ENCODE data around the gene LBHD2. TPM values are rescaled to one million over a fixed set of nuclear protein-coding genes. Genes with fewer than 3 reads are reported as not detected.

Gene LBHD2
- total RNA-seq, 1 donor from 2014 or later = not detected

DNA sequence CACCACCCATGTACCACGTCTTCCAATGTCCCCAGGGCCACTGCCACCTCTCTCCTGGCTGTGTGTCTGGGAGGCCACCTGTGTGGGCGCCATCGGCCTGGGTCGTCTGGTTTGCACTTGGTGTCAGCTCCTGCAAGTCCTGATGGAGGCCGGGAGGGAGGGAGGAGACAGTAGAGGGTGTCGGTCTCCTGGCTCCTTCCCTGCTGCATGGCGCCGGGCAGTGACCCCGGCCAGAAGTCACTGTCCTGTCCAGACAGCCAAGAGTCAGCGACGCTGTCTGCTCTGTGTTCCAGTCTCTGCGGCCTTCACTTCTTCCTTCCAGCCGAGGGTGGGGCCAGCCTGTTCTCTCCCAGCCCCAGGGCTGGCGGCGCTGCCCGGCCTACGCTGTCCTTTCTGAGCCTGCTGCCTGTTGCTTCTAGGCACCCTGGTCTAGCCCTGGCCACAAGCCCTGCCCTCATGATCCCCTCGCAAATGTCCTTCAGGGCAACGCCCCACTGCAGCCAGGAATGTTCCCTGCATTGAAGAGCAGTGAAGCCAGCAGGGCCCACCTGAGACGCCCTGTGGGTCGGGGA is 13.0 kb upstream of the LBHD2 start:
- Histone ChIP-seq H3K79me2 (ENCODE audit: insufficient read depth, low read length) (no peaks in the 10 kb centered on the region), H3K27me3 (ENCODE audit: insufficient read depth, low read length) (no peaks in the 10 kb centered on the region), H3K9me3 (ENCODE audit: insufficient read depth, low read depth, low read length) (no peaks in the 10 kb centered on the region), H3K4me1 (ENCODE audit: insufficient read depth, low read length) (no peaks in the 10 kb centered on the region), H3K4me3 (ENCODE audit: insufficient read depth, low read depth, low read length) (no peak overlapping the region), H3K4me2 (ENCODE audit: low read length) (no peak overlapping the region), H3K36me3 (ENCODE audit: insufficient read depth, low read length) (no peaks in the 10 kb centered on the region), H4K20me1 (ENCODE audit: insufficient read depth, low read length) (no peaks in the 10 kb centered on the region), H2AFZ (ENCODE audit: low read depth, low read length) (no peak overlapping the region), H3K27ac (ENCODE audit: low read depth, low read length) (no peak overlapping the region), H3K9ac (ENCODE audit: low read length) (no peak overlapping the region)
- no peak overlapping the region for H3K27ac Mint-ChIP-seq (ENCODE audit: unreplicated experiment)
- H3K9me3 Mint-ChIP-seq (ENCODE audit: unreplicated experiment) = no peaks in the 10 kb centered on the region
- H3K4me3 Mint-ChIP-seq (ENCODE audit: unreplicated experiment) = no peak overlapping the region
- H3K27me3 Mint-ChIP-seq (ENCODE audit: low read depth, unreplicated experiment) = peaks cover 12% of the 10 kb centered on the region
- no peaks in the 10 kb centered on the region for H3K36me3 Mint-ChIP-seq (ENCODE audit: low read depth, unreplicated experiment)
- H3K4me1 Mint-ChIP-seq (ENCODE audit: low read depth, unreplicated experiment) = no peaks in the 10 kb centered on the region
- FAIRE-seq (no peak), DNase-seq (ENCODE audit: low read depth) (no peak)
- TF ChIP-seq EZH2 (IDR thresholded peaks at IDR 0.05; ENCODE audit: insufficient read depth, low read length) = no peak
- TF ChIP-seq, protein P1, sequence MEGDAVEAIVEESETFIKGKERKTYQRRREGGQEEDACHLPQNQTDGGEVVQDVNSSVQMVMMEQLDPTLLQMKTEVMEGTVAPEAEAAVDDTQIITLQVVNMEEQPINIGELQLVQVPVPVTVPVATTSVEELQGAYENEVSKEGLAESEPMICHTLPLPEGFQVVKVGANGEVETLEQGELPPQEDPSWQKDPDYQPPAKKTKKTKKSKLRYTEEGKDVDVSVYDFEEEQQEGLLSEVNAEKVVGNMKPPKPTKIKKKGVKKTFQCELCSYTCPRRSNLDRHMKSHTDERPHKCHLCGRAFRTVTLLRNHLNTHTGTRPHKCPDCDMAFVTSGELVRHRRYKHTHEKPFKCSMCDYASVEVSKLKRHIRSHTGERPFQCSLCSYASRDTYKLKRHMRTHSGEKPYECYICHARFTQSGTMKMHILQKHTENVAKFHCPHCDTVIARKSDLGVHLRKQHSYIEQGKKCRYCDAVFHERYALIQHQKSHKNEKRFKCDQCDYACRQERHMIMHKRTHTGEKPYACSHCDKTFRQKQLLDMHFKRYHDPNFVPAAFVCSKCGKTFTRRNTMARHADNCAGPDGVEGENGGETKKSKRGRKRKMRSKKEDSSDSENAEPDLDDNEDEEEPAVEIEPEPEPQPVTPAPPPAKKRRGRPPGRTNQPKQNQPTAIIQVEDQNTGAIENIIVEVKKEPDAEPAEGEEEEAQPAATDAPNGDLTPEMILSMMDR (IDR thresholded peaks at IDR 0.05; ENCODE audit: insufficient read depth, low read depth, low read length) = no peak

GRCh38 chr14:103071544-103072251 is 12.3 kb upstream of the LBHD2 start:
- no peaks in the 10 kb centered on the region for H3K36me3 Mint-ChIP-seq (ENCODE audit: low read depth, unreplicated experiment)
- Histone ChIP-seq H3K27me3 (ENCODE audit: insufficient read depth, low read length) (no peaks in the 10 kb centered on the region), H2AFZ (ENCODE audit: low read depth, low read length) (no peak overlapping the region), H3K27ac (ENCODE audit: low read depth, low read length) (no peak overlapping the region), H3K4me3 (ENCODE audit: insufficient read depth, low read depth, low read length) (no peak overlapping the region), H3K9ac (ENCODE audit: low read length) (no peak overlapping the region), H3K4me1 (ENCODE audit: insufficient read depth, low read length) (no peaks in the 10 kb centered on the region), H3K79me2 (ENCODE audit: insufficient read depth, low read length) (no peaks in the 10 kb centered on the region), H3K36me3 (ENCODE audit: insufficient read depth, low read length) (no peaks in the 10 kb centered on the region), H3K4me2 (ENCODE audit: low read length) (no peak overlapping the region), H4K20me1 (ENCODE audit: insufficient read depth, low read length) (no peaks in the 10 kb centered on the region), H3K9me3 (ENCODE audit: insufficient read depth, low read depth, low read length) (no peaks in the 10 kb centered on the region)
- no peaks in the 10 kb centered on the region for H3K4me1 Mint-ChIP-seq (ENCODE audit: low read depth, unreplicated experiment)
- H3K27me3 Mint-ChIP-seq (ENCODE audit: low read depth, unreplicated experiment) = peaks cover 12% of the 10 kb centered on the region
- H3K4me3 Mint-ChIP-seq (ENCODE audit: unreplicated experiment) = no peak overlapping the region
- no peak overlapping the region for H3K27ac Mint-ChIP-seq (ENCODE audit: unreplicated experiment)
- FAIRE-seq (no peak), DNase-seq (ENCODE audit: low read depth) (no peak)
- no peaks in the 10 kb centered on the region for H3K9me3 Mint-ChIP-seq (ENCODE audit: unreplicated experiment)
- TF ChIP-seq, protein P1 (IDR thresholded peaks at IDR 0.05; ENCODE audit: insufficient read depth, low read depth, low read length) = no peak

Data from astrocyte (in vitro differentiated cells and primary cell).